Activated CD4-positive, CD25-positive, alpha-beta regulatory T cell treated with anti-CD3 and anti-CD28 coated beads, Interleukin-2, amount 50 U/mL, for 24 hours (primary cell): Measurements from ENCODE around the gene RHBDL3.
"Not testable (repeated sequence)": the region's sequence is repeated elsewhere in the genome, so short reads cannot be mapped to it uniquely, and the experiment has no call there.

Source experiments
- ATAC-seq, 2 donors: fragments of 150-1000 bp; cut with Tn5 transposase; one replicate each; pipeline ENCODE4 v1.10.0; 2021; ENCODE audit warnings: mild to moderate bottlenecking in 1 of 2, moderate library complexity in 1 of 2

RHBDL3 gene

DNA sequence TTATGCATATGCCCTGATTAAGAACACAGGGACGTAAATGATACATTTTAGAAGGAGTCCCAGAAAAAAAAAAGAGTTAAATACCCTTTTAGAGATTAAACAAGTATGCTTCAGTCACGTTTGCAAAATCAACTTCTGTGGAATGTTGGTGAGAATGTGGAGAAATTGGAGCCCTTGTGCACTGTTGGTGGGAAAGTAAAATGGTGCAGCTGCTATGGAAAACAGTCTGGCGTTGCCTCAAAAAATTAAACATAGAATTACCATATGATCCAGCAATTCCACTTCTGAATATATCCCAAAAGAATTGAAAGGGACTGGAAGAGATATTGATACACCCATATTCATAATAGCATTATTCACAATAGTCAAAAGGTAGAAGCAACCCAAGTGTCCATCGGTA lies 26.5 kb downstream of the RHBDL3 start:
- no peak for ATAC-seq

GRCh38 chr17:32297424-32297823 lies 31.8 kb downstream of the RHBDL3 start:
- ATAC-seq, result no peak

DNA sequence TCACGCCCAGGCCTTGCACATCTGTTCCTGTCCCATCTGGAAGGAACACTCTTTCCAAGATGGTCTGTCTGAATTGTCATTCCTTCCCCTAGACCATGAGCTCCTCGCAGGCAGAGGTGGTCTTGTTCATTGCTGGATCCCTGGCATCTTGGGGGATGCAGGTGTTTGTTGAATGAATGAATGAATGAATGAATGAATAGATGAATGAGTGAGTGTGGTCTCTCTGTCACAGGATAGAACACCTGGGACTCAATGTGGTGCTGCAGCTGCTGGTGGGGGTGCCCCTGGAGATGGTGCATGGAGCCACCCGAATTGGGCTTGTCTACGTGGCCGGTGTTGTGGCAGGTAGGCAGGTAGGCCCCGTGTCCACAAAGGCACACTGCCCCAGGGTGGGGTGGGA lies 32.2 kb downstream of the RHBDL3 start:
- ATAC-seq, result no peak

DNA sequence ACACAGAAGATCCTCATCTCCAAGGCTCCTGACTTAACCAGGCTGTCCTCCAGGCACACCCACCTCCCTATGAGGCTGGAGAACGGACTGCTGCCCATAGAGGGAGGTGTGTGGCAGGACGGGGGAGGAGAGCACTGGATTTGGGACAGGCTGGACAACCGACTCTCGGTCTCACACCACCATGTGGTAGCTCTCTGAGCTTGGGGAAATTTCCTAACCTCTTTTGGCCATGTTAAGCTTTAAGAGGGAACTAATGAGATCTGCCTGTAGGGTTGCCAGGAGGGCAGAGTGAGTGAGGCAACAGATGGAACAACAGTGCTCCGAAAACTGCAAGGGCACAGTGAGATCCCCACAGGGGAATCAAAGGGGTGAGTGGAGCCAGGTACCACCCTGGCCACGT lies 32.7 kb downstream of the RHBDL3 start:
- no peak for ATAC-seq

GRCh38 chr17:32298721-32299579 lies 33.3 kb downstream of the RHBDL3 start:
- ATAC-seq, result no peak

DNA sequence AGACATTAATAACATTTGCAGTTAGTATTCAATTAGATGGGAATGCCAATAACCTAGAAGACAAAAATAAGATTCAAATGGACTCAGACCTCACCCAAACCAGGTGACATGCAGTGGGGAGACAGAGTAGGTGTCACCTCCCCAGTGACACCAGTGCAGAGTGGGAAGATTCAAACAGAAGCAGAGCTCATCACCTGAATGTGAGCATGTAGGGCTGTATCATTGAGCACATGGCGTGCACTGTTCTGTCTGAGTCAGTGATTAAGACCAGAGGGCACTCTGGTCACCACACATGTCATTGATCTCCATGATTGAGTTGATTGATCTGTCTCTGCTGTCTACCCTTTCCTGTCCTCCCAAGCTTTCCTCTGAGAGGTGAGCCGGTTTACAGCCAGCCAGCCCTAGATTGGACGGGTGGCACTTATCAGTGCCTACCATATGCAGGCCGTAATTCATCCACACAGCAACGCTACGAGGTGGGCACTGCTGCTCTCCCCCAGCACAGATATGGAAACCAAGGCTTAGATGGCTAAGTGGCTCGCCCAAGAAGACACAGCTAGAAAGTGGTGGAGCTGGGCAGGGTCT lies 34.0 kb downstream of the RHBDL3 start:
- no peak for ATAC-seq

- no peak for ATAC-seq
These were observed 36.4 kb downstream of the RHBDL3 start for GRCh38 chr17:32302037-32302436.

DNA sequence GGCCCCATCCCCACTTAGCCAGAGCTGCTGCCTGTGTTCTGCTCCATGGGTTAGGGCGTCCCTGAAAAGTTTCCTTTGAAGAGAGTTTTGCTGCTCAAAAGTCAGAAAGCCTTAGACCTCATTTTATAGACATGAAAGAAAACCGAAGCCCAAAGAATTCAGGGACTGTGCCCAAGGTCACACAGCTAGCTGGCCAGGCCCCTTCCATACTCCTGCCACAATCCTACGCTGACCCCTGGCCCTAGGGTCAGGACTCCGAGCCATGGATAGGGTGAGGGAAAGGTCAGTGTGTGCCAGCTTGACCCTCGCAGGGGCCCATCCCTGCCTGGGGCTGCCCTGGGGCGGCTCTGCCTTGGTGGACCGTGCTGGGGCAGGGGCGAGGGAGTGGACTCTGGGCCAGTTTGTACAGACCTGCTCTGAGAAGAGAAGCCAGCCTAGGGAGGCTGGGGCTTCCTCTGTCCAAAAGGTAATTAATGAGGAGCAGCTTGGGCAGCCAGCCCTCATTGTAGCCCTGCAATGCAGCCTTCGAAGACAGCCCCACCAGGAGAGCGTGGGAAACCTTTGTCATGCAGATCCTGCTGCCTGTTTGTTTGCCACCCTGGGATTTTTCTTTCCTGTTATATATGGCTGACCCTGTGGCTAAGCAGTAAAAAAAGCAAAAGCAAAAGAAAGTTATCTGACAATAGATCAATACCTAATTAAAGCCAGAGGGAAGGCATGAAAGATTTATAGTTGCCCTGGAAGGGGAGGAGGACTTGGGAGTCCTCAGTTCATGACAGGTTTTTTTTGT lies 37.4 kb downstream of the RHBDL3 start:
- no peak for ATAC-seq

GRCh38 chr17:32303781-32304288 lies 38.2 kb downstream of the RHBDL3 start:
- no peak for ATAC-seq

DNA sequence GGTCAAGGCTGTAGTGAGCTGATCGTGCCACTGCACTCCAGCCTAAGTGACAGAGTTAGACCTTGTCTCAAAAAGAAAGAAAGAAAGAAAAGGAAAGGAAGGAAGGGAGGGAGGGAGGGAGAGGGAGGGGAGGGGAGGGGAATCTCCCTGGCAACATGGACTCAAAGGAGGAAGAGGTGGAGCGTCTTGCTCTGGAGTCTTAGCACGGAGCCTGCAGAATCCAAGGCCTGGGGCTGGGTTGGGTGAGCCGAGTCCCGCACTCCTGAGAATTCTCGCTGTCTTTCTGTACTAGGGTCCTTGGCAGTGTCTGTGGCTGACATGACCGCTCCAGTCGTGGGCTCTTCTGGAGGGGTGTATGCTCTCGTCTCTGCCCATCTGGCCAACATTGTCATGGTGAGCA lies 39.4 kb downstream of the RHBDL3 start:
- no peak for ATAC-seq

- ATAC-seq, result no peak
These were observed 42.0 kb downstream of the RHBDL3 start for GRCh38 chr17:32307658-32308057.

DNA sequence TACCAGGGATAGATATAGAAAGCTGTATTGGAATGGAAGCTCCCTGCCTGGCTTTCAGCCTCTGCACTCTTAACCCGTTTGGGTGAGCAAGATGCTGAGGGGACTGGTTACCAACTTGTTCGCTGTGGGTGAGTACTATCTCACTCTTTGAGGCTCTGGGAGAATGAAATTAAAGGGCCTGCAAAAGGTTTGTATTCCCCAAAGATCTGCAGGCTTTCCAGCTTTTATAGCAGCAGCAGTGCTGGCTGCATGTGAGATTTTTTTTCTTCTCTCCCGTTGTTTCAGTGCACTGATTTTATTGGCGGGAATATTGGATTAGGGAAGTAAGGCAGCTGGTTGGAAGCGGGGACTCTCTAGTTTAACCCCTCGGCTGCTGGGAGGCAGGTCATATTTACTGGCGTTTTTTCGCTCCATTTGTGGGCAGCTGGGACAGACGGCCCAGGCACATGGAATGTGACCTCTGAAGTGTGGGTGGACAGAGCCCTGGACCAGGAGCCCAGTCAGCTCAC lies 45.5 kb downstream of the RHBDL3 start:
- ATAC-seq, result no peak

DNA sequence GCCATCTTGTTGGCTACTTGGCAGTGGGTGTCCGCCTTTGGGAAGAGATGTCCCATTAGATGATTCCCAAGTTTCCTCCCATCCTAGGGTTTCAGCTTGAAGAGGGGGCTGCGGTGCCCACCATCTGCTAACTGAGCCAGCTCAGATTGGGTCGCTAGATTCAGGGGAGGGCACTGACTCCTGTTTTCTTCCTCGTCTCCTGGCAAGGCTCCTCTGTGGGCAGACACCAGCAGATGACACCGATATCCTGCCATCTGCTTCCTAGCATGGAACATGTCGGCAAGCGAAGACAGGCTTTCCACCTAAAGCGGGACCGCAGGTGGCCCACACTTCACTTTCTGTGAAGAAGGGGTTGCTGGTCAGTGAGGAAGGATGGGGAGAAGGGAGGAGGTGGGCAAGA lies 49.0 kb downstream of the RHBDL3 start:
- ATAC-seq, result no peak

- ATAC-seq, result no peak
These were observed 49.5 kb downstream of the RHBDL3 start for GRCh38 chr17:32315171-32315570.

DNA sequence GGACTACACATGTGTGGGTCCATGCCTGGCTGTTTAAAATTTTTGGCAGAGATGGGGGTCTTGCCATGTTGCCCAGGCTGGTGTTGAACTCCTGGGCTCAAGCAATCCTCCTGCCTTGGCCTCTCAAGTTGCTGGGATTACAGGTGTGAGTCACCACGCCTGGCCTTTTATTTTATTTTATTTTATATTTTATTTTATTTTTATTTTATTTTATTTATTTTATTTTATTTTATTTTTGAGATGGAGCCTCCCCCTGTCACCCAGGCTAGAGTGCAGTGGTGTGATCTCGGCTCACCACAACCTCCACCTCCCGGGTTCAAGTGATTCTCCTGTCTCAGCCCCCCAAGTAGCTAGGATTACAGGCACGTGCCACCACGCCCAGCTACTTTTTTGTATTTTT lies 51.0 kb downstream of the RHBDL3 start:
- ATAC-seq, result not testable (repeated sequence)

DNA sequence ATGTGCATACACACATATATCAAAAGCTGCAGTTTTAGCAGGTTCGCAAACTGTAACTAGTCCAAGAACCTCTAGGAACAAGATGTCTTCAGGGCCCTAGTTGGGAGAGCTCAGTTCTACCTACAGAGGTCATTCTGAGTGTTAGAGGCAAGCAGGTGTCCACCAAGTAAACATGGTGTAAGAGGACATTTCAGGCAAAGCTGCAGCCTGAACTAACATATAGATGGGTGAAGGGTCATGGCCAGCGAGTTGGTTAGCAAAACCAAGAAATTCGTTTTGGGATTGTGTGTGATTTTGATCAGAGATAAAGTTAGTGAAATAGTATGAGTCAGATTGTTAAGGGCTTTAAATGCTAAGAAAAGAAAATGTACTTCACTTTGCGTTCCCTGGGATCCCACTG lies 51.7 kb downstream of the RHBDL3 start:
- ATAC-seq, result no peak

- no peak for ATAC-seq
These were observed 52.4 kb downstream of the RHBDL3 start for GRCh38 chr17:32318071-32318470.

GRCh38 chr17:32319548-32319905 lies 53.9 kb downstream of the RHBDL3 start:
- peak; percentile 84 for ATAC-seq

DNA sequence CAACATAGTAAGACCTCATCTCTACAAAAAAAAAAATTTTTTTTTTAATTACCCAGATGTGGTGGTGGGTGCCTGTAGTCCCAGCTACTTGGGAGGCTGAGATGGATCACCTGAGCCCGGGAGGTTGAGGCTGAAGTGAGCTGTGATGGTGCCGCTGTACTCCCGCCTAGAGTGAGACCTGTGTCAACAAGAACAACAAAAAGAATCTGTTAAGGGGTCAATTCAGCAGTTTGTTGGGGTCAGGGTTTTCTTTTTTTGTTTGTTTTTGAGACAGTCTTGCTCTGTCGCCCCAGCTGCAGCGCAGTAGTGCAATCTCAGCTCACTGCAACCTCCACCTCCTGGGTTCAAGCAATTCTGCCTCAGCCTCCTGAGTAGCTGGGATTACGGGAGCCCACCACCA lies 54.4 kb downstream of the RHBDL3 start:
- ATAC-seq, result not testable (repeated sequence)

GRCh38 chr17:32320847-32321246 lies 55.2 kb downstream of the RHBDL3 start:
- no peak for ATAC-seq

DNA sequence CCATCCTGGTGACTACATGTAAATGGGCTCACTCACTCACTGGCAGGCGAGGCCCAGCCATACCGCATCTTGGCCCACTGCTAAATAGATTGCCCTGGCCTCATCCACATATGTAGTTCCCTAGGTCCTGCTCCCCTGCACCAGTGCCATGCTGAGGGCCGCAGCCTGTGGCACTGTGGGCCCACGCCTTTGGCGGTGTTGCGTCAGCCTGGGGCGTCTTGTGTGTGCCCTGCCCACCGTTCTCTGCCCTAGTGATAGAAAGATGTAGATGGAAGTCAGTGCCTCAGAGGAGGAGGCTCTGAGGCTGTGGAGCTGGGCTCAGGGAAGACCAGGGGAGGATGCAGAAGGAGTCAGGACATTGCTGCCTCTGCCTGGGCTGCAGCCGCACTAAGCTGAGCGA lies 57.4 kb downstream of the RHBDL3 start:
- ATAC-seq, result no peak

GRCh38 chr17:32323811-32324491 lies 58.3 kb downstream of the RHBDL3 start:
- ATAC-seq, result peak; percentile 42 to 62

GRCh38 chr17:32327911-32328310 lies 62.3 kb downstream of the RHBDL3 start:
- no peak for ATAC-seq
